ENCODE data around the gene HOXC9. TPM values are rescaled to one million over a fixed set of nuclear protein-coding genes. Genes with fewer than 3 reads are reported as not detected.
A peak's percentile ranks its signal among the peaks of the same experiment; 100 is the strongest.

Gene HOXC9
- total and polyA plus RNA-seq, 2 of the 8 experiments (the other 6 are each of a cell fraction or from before 2014, with no cell fraction given) = not detected

DNA sequence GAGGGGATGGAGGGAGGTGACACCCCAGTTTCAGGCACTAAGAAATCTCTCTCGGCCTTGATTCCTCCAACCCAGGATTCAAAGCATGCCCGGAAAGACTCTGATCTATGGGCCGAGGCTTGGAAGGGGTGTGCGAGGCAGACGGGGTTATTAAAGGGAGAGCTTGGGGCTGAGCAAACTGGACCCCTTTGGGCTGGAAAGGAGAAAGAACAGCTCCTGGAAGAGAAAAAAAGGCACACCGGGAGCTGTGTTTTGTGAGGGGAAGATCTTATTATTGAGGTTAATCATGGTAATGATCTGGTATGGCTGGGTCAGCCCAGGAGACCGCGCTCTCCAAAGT lies 48.0 kb downstream of the HOXC9 start:
- CTCF ChIA-PET (ENCODE audit: partially characterized antibody) = interaction anchor here (0.9 kb wide), 1 partner anchor 320 kb away, joined by 3 read pairs; no protein-coding TSS in a partner anchor
- H3K27me3 ChIP-seq (replicated peaks in 1 of 4; ENCODE audit: control insufficient read depth in 3 of 4, extremely low read depth in 1 of 4, insufficient read depth in 3 of 4, low read length in 3 of 4) = peaks cover 97 to 100% (median 100%) of the 10 kb centered on the region in 4 experiments
- POLR2A ChIA-PET (ENCODE audit: partially characterized antibody) = no interaction called here
- no peak overlapping the region for H3K9ac ChIP-seq (replicated peaks in 1 of 4; ENCODE audit: extremely low read depth in 1 of 4, low read depth in 3 of 4, low read length in 3 of 4)
- no peaks in the 10 kb centered on the region for H3K79me1 ChIP-seq (ENCODE audit: low read depth, low read length)
- H3K36me3 ChIP-seq (ENCODE audit: control insufficient read depth in 2 of 4, insufficient read depth in 4 of 4, low read length in 3 of 4) = peaks cover 0 to 9% (median 0%) of the 10 kb centered on the region in 4 experiments; a peak in 1 of 8 replicates
- TF ChIP-seq CBX8 (IDR thresholded peaks at IDR 0.05; ENCODE audit: borderline replicate concordance, low read depth, low read length) (peak; percentile 81; the same call in 1 of the 2 replicates), PHF8 (conservative IDR thresholded peaks at IDR 0.05; ENCODE audit: low read depth, low read length) (no peak), EZH2 (IDR thresholded peaks at IDR 0.05; ENCODE audit: low read depth, low read length, severe bottlenecking) (no peak), CTBP2 (IDR thresholded peaks at IDR 0.05; ENCODE audit: borderline replicate concordance, insufficient read depth, insufficient read length, low read length) (peak; percentile 9), BCL11A (IDR thresholded peaks at IDR 0.05; ENCODE audit: low read depth in 2 of 2, low read length in 2 of 2) (no peak), SUZ12 (IDR thresholded peaks at IDR 0.05; ENCODE audit: low read length) (peak; percentile 53), SAP30 (IDR thresholded peaks at IDR 0.05; ENCODE audit: insufficient read depth, insufficient replicate concordance, low read length) (no peak), HDAC6 (IDR thresholded peaks at IDR 0.05; ENCODE audit: low read depth, low read length) (no peak), KDM1A (IDR thresholded peaks at IDR 0.05; ENCODE audit: borderline replicate concordance, low read length) (no peak), USF2 (IDR thresholded peaks at IDR 0.05; ENCODE audit: low read length) (no peak), KDM5A (IDR thresholded peaks at IDR 0.05; ENCODE audit: low read length) (no peak)
- TF ChIP-seq, protein P1, sequence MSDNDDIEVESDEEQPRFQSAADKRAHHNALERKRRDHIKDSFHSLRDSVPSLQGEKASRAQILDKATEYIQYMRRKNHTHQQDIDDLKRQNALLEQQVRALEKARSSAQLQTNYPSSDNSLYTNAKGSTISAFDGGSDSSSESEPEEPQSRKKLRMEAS (IDR thresholded peaks at IDR 0.05) = no peak
- FAIRE-seq (no peak), DNase-seq (ENCODE audit: low read depth in 1 of 2, low spot score in 2 of 2) (no peak)
- no peak overlapping the region for H3K23ac ChIP-seq (ENCODE audit: insufficient read length)
- H3K79me2 ChIP-seq (ENCODE audit: control insufficient read depth in 1 of 2, insufficient read depth in 2 of 2, low read length in 2 of 2) = no peaks in the 10 kb centered on the region
- H2BK5ac ChIP-seq (ENCODE audit: low read depth, low read length) = no peak overlapping the region; the same call in 1 of the 2 replicates
- no peak overlapping the region for H3K4ac ChIP-seq (replicated peaks; ENCODE audit: insufficient read length, low read depth, low read length)
- no peak overlapping the region for H3K4me2 ChIP-seq (ENCODE audit: insufficient read depth in 1 of 2, low read depth in 2 of 2, low read length in 2 of 2)
- no peak overlapping the region for H2BK15ac ChIP-seq (ENCODE audit: low read length)
- WGBS, 2 experiments (ENCODE audit: extremely low coverage in 1 of 2, insufficient coverage in 1 of 2, insufficient read length in 1 of 2, insufficient replicate concordance in 2 of 2, low coverage in 1 of 2, low lambda C conversion rate in 2 of 2, missing lambda C conversion rate in 1 of 2) = 9% methylated on average over 8 of the region's 8 CpGs; no CpG with 5 or more reads in 1 of the 2 experiments
- no peak overlapping the region for H2AFZ ChIP-seq (ENCODE audit: low read length)
- H4K91ac ChIP-seq (replicated peaks; ENCODE audit: insufficient read length, low read length) = no peak overlapping the region
- H3K18ac ChIP-seq (ENCODE audit: extremely low read depth, low read length) = no peak overlapping the region
- peak overlapping the region; percentile 27; the same call in 1 of the 2 replicates for H2BK12ac ChIP-seq (ENCODE audit: low read depth, low read length)
- H2AK5ac ChIP-seq (ENCODE audit: low read depth, low read length) = peak overlapping the region; percentile 61; the same call in 1 of the 2 replicates
- no peak overlapping the region for H3K56ac ChIP-seq (replicated peaks; ENCODE audit: insufficient read length, low read depth, low read length)
- peaks cover 0 to 8% (median 4%) of the 10 kb centered on the region in 4 experiments; a peak in 6 of 7 replicates for H3K4me1 ChIP-seq (replicated peaks in 1 of 4; ENCODE audit: control insufficient read depth in 3 of 4, insufficient read depth in 4 of 4, low read length in 3 of 4)
- H2BK120ac ChIP-seq (replicated peaks; ENCODE audit: low read depth, low read length) = no peak overlapping the region
- peaks cover 18 to 20% of the 10 kb centered on the region in 2 experiments for H4K20me1 ChIP-seq (replicated peaks in 1 of 2; ENCODE audit: control insufficient read depth in 1 of 2, insufficient read depth in 2 of 2, low read length in 2 of 2)
- H3K23me2 ChIP-seq (ENCODE audit: low read depth, low read length) = no peaks in the 10 kb centered on the region; the same call in 1 of the 2 replicates
- H3K27ac ChIP-seq (ENCODE audit: low read depth, low read length) = no peak overlapping the region
- no peak overlapping the region for H4K8ac ChIP-seq (ENCODE audit: extremely low read depth, insufficient read depth, low read length)
- no peak overlapping the region for H3K14ac ChIP-seq (ENCODE audit: insufficient read length)
- no peaks in the 10 kb centered on the region for H3K9me3 ChIP-seq (ENCODE audit: insufficient read depth in 2 of 2, low read depth in 1 of 2, low read length in 1 of 2)
- no peak overlapping the region for H3K4me3 ChIP-seq (ENCODE audit: extremely low read depth in 1 of 4, insufficient read depth in 2 of 4, low read depth in 3 of 4, low read length in 4 of 4)
- H2BK20ac ChIP-seq (ENCODE audit: low read length) = no peak overlapping the region
- H4K5ac ChIP-seq (ENCODE audit: insufficient read length, low read depth, low read length) = no peak overlapping the region
